GM12878 (cell line): Measurements from ENCODE around the gene LRRC45. TPM values are rescaled to one million over a fixed set of nuclear protein-coding genes. Genes with fewer than 3 reads are reported as not detected.
A peak's percentile ranks its signal among the peaks of the same experiment; 100 is the strongest.

ENCODE experiments used
- ATAC-seq: fragments of 200-7000 bp; cut with Tn5 transposase; 3 replicates; pipeline ENCODE4 v1.9.1; 2020; ENCODE audit warnings: mild to moderate bottlenecking, moderate library complexity
- BruUV-seq: library from RNA; stranded (reverse); fragments of 400-500 nt; replicated peaks from 2 replicates; lab custom pipeline; 2021; lab: Mats Ljungman, UMichigan
- CTCF ChIA-PET: fragments of 300-600 bp; sonication (Branson Sonifier 250); formaldehyde crosslinking; extraction: SDS; loops from one replicate; lab custom pipeline; 2021; ENCODE audit warnings: inconsistent platforms; lab: Yijun Ruan, JAX
- POLR2A ChIA-PET: fragments of 350-600 bp; formaldehyde crosslinking; extraction: SDS; loops from one replicate; lab custom pipeline; 2021; ENCODE audit warnings: inconsistent platforms; lab: Charles Lee
- RAD21 ChIA-PET: fragments of 300-600 bp; sonication (Branson Sonifier 250); formaldehyde crosslinking; loops from one replicate; lab custom pipeline; 2023; ENCODE audit warnings: antibody characterized with exemption; ENCODE audit not compliant: unreplicated experiment; lab: Charles Lee
- SMC1A ChIA-PET: fragments of 300-600 bp; sonication (Branson Sonifier 250); formaldehyde crosslinking; loops from one replicate; lab custom pipeline; 2023; ENCODE audit not compliant: unreplicated experiment, uncharacterized antibody; lab: Charles Lee
- DNase-seq: peaks from one replicate; pipeline ENCODE4 v3.0.0-alpha.2; 2011; ENCODE audit warnings: low read depth, low spot score
- FAIRE-seq: peaks from 3 replicates; lab custom pipeline; 2011; peaks lifted over from hg19 to GRCh38; lab: Jason Lieb, UNC
- H2AFZ ChIP-seq: 2 replicates; pipeline ENCODE4 v1.6.0; 2011; ENCODE audit warnings: low read depth, low read length, control low read depth; ENCODE audit not compliant: control insufficient read depth
- H3K27ac ChIP-seq: 2 replicates; pipeline ENCODE4 v1.5.1; 2011; ENCODE audit warnings: control low read depth; ENCODE audit not compliant: control insufficient read depth, insufficient read depth
- H3K27me3 ChIP-seq, 2 experiments: replicated peaks in 1 of 2; 2 replicates each; pipeline versions ENCODE4 v1.6.0 to v1.6.1; 2011; ENCODE audit warnings: low read length in 1 of 2; ENCODE audit not compliant: control insufficient read depth in 2 of 2, insufficient read depth in 2 of 2
- H3K36me3 ChIP-seq, 2 experiments: 2 replicates each; pipeline ENCODE4 v1.5.1; 2011; ENCODE audit warnings: low read length in 1 of 2; ENCODE audit not compliant: control insufficient read depth in 2 of 2, insufficient read depth in 2 of 2
- H3K4me1 ChIP-seq: 2 replicates; pipeline ENCODE4 v1.6.1; 2011; ENCODE audit warnings: mild to moderate bottlenecking, low read length, moderate library complexity, mixed read lengths; ENCODE audit not compliant: control insufficient read depth, insufficient read depth
- H3K4me2 ChIP-seq: 2 replicates; pipeline ENCODE4 v1.6.0; 2011; ENCODE audit warnings: control low read depth; ENCODE audit not compliant: control insufficient read depth, insufficient read depth
- H3K4me3 ChIP-seq: fragments of 200-600 bp; sonication (generic); 2 replicates; pipeline ENCODE4 v1.5.1; 2016
- H3K79me2 ChIP-seq: 2 replicates; pipeline ENCODE4 v1.6.0; 2011; ENCODE audit warnings: low read length; ENCODE audit not compliant: control insufficient read depth, insufficient read depth
- H3K9ac ChIP-seq: 2 replicates; pipeline ENCODE4 v1.8.0; 2011; ENCODE audit warnings: low read length, control low read depth, mixed read lengths; ENCODE audit not compliant: control insufficient read depth, insufficient read depth
- H3K9me3 ChIP-seq: replicated peaks from 3 replicates; pipeline ENCODE4 v1.5.1; 2011; ENCODE audit warnings: mild to moderate bottlenecking, low read length; ENCODE audit not compliant: control insufficient read depth, insufficient read depth
- H4K20me1 ChIP-seq: 2 replicates; pipeline ENCODE4 v1.6.0; 2011; ENCODE audit not compliant: control insufficient read depth, insufficient read depth
- ATF2 ChIP-seq: IDR thresholded peaks from 2 replicates; pipeline ENCODE4 v1.6.1; 2012; ENCODE audit warnings: low read length, inconsistent platforms
- POLR2A ChIP-seq: IDR thresholded peaks from 2 replicates; pipeline ENCODE4 v1.6.1; 2011; ENCODE audit warnings: low read depth, mild to moderate bottlenecking, low read length
- POLR2AphosphoS5 ChIP-seq: IDR thresholded peaks from 2 replicates; pipeline ENCODE4 v1.6.1; 2011; ENCODE audit warnings: mild to moderate bottlenecking, low read length, inconsistent platforms
- WGBS: methylation state at CpG from one replicate; pipeline ENCODE4 v1.1.6; 2016; ENCODE audit warnings: low lambda C conversion rate; ENCODE audit not compliant: insufficient replicate concordance, insufficient coverage; ENCODE audit errors: missing lambda C conversion rate; 5-methylcytosine and 5-hydroxymethylcytosine counted together
- in situ Hi-C: fragments of 300-500 bp; cut with MboI; formaldehyde crosslinking; loops from 9 replicates; pipeline ENCODE4 v1.14.3; 2018; ENCODE audit warnings: mixed read lengths
- intact Hi-C: fragments of 100-400 bp; cut with micrococcal nuclease; formaldehyde crosslinking; loops from one replicate; pipeline ENCODE4 v1.14.2; 2022; ENCODE audit not compliant: unreplicated experiment
- polyA plus RNA-seq, 11 experiments: library from polyadenylated mRNA; depleted of rRNA in 4 of 11; unstranded in 6 of 11; stranded (reverse) in 5 of 11; fragments of >200 nt; fragmentation: Nextera tagmentation in 4 of 11; fragmentation: Illumina TruSeq in 1 of 11; extraction: Ambion mirVana in 4 of 11; extraction: Trizol in 1 of 11; gene quantifications; 1 replicate in 1 of 11; 2 replicates in 10 of 11; pipeline versions ENCODE4 v1.2.1 to v1.2.3, GENCODE V29; 2011 to 2016; ENCODE audit warnings: inconsistent platforms in 2 of 11, missing spikeins in 2 of 11, low read depth in 1 of 11
- total RNA-seq, 4 experiments: library from RNA; depleted of rRNA in 3 of 4; stranded (reverse); fragments of >200 nt in 3 of 4; fragmentation: Illumina TruSeq in 1 of 4; extraction: Trizol in 1 of 4; gene quantifications; 2 replicates each; pipeline versions ENCODE4 v1.2.1 to v1.2.3, GENCODE V29; 2013 to 2021

The LRRC45 gene
- total and polyA plus RNA-seq, 10 of the 15 experiments (the other 5 are each of a cell fraction or from before 2014, with no cell fraction given) = 0.03 to 27.7 (median 10.4) TPM

DNA sequence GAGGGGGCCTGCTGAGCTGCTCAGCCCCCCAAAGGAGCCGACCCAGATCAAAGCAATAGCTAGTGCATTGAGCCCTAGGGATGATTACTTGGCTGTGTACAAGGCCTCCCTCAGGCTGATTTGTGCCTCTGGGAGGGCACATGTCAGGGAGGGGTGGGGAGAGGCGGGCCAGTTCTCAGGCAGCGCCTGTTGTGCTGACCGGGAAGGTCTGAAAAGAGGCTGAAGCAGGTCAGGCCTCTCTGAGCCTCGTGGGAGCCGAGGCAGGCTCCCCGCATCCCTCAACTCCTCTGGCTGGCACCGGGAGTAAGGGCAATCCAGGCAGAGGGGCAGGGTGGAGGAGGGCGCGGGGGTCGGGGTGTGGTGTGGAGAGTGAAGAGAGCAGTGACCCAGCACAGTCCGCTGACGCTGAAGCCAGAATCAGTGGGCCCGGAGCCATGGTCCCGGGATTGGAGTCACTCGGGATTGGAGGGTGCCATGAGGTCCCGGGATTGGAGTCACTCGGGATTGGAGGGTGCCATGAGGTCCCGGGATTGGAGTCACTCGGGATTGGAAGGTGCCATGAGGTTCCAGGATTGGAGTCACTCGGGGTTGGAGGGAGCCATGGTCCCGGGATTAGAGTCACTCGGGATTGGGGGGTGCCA, 11.4 kb downstream of the LRRC45 start:
- POLR2A ChIA-PET = interaction anchor here (0.6 to 0.7 kb wide), 2 partner anchors 67 to 427 kb away, joined by 3 read pairs; no protein-coding TSS in a partner anchor

More for the DNA sequence above, 11.4 kb downstream of the LRRC45 start:
- Histone ChIP-seq H4K20me1 (no peaks in the 10 kb centered on the region), H3K4me2 (no peak overlapping the region), H3K36me3 (no peaks in the 10 kb centered on the region; a peak in 2 of 4 replicates), H3K9ac (no peak overlapping the region), H3K27ac (no peak overlapping the region)
- no peak for DNase-seq
- BruUV-seq = no TSS peak
- intact Hi-C loops = loop anchor here (5.0 kb wide), 1 partner anchor 63 kb away; the partner anchor contains the start of gene FASN
- TF ChIP-seq POLR2A (peak; percentile 41; the same call in 1 of the 2 replicates), ATF2 (no peak), POLR2AphosphoS5 (0 out of 2 replicates have a peak, but pooled peaks have one; percentile 23)
- TF ChIP-seq, all 136 proteins: peak for 2
- ChIA-PET SMC1A (no interaction called here), CTCF (interaction anchor here (1.0 kb wide), 1 partner anchor 13 kb away, joined by 4 read pairs; no protein-coding TSS in a partner anchor), RAD21 (interaction anchor here (1.5 kb wide), 1 partner anchor 11 kb away, joined by 3 read pairs; the partner anchor contains the start of genes CENPX and LRRC45)
- H3K27me3 ChIP-seq = no peaks in the 10 kb centered on the region
- no peak overlapping the region for H2AFZ ChIP-seq
- in situ Hi-C loops = loop anchor here (5.0 kb wide), 1 partner anchor 123 kb away; no protein-coding TSS in a partner anchor
- peaks cover 10% of the 10 kb centered on the region for H3K4me1 ChIP-seq
- no peak for ATAC-seq
- H3K4me3 ChIP-seq = no peak overlapping the region
- 92% methylated on average over 20 of the region's 23 CpGs for WGBS
- peaks cover 5% of the 10 kb centered on the region for H3K79me2 ChIP-seq
- FAIRE-seq = no peak
- no peaks in the 10 kb centered on the region for H3K9me3 ChIP-seq
